Activated gamma-delta T cell treated with Interleukin-2 at 50 U/mL for 16 hours (primary cell): ENCODE results near the gene TMEM125.

Experiments
- DNase-seq: peaks from one replicate; pipeline ENCODE4 v3.0.0-alpha.2; 2020

TMEM125 gene

DNA sequence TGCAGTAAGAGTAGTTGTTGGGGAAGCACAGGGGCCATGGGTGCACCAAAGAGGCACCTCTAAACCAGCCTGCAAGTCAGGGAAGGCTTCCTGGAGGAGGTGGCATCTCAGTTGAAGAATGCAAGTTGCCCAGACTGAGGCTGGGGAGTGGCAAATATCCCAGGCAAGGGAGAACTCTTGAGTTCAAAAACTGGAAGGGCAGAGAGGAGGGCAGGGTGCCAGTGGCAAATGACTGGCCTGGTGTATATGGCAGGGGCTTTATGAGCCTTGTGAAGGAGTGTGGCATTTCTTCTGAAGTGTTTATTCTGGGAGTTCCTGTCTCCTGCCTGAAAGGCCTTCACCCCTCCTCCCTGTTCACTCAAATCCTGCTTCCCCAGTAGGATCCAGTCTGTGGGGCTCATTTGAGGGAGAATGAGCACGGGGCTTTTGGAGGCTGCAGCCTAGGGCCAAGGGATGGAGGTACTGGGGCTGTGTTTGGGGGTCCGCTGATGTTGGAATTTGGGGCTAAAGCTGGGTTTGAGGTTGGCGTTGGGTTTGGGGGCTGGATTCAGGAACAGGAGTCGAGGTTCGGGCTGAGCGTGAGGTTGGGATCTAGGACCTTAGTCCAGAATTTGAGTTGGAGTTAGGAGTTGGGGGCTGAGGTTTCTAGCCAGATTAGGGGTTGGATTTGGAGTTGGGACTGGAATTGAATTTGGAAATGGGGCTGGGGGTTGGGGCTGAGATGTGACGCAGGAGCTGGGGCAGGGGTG is at the start of gene TMEM125:
TSS of gene TMEM125 (plus strand) at position 357 of the 749 bp plus-strand sequence. CDS start 2,740 bp downstream, outside the sequence.
- DNase-seq: no peak

DNA sequence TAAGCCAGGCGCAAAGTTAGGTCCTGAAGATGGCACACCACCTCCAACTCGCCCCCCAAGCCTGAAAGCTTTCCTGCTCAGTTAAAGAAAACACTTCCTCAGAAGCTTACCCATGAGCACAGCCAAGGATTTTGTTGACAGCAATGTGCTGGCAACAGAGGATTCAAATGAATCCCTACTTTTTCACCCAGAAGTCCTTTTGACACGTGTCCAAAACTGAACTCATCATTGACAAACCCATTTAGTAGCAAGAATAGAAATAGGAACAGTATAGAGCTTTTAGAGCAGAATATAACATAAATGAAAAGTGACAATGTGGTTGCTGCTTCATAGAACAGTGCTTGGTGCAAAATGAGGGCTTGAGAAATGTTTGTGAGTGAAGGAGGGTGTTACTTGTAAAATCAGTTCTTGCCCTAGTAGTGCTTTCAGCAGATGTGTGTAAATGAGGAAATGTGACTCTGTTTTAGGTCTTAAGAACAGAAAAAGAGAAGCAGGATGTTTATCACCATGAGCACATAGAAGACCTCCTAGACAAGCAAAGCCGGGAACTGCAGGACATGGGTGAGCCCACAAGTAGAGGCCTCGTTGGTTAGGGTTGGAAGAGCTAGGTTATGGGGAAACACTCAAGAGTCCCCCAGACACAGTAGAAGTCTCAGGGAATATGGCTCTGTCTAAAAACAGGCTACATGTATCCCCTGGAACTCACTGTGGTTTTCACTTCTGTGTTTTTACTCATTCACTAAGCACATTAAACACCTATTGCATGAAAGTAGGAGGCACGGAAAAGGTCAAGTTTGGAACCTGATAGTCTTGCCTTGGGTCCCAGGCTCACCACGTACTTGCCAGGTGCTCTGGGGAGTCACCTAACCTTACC is 48.6 kb upstream of the TMEM125 start:
- DNase-seq: no peak

DNA sequence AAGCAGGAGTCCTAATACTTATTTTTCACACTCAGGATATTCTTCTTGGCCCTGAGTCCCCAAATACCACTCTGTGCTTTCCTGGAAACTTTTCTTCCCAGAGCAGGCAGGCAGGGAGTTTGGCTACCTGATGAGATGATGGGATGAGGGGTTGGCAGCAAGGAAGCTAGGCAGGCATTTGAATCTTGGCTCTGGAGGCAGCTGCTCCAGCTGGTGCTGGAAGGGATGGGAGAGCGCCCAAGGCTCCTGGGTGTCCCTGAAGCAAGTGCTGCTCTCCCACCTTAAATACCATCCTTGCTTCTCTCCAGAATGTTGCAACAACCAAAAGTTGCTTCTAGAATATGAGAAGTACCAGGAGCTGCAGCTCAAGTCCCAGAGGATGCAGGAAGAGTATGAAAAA is 48.0 kb upstream of the TMEM125 start:
- DNase-seq: no peak

DNA sequence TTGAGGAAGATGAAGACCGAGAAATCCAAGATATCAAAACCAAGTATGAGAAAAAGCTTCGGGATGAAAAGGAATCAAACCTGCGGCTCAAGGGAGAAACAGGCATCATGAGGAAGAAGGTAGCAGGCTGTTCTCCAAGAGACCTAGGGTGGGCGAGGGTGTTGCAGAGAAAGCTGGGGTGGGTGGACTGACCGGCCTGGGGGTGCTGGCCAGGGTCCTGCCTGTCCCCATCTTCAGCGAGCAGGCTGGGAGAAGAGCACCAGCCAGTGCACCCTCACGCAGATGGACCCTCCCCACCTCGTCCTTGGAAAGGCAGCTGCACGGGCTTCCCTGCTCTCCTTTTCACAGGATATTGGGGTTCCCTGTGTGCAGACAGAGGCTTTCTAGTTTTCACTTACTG is 46.9 kb upstream of the TMEM125 start:
- no peak for DNase-seq

DNA sequence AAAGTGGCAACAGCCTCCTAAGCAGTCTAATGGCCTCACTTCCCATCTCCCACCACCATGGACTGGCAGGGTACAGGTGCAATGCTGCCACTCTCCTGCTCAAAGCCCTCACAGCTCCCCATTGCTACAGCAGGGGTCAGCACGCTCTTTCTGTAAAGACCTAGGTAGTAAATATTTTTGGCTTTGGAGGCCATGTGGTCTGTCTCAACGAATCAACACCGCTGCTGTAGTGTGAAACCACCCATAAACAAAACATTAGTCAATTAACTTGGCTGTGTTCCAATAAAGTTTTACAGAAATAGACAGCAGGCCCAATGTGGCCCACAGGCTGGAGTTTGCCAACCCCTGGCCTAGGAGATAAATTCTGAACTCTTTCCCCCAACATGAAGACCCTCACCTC is 44.6 kb upstream of the TMEM125 start:
- no peak for DNase-seq

DNA sequence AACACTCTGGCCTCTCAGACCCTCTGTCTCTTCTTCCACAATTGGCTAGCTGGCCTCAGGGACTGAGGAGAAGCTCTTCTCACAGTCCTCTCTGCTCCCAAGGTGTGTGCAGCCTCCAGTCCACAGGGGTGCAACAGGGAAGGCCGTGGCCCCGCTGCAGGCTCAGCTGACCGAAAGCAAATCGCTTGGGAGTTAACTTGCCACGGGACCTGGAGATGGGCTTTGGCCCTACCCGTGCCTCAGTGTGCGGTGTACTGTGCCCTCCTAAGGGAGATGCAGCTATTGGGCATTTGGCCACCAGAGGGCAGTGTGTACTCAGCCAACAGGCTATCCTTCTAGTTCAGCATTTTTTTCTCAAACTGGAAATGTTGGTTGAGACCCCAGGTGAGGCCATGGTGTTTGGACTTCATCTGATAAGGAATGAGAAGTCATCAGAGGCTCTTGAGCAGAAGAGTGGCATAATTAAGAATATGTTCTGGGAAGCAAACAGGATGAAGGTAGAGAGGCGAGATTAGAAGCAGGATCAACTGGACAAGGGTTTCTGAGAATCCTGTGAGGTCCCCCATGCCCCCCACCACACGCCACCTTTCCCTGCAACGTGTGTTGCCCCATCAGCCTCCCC is 42.5 kb upstream of the TMEM125 start:
- DNase-seq: peak; percentile 87

DNA sequence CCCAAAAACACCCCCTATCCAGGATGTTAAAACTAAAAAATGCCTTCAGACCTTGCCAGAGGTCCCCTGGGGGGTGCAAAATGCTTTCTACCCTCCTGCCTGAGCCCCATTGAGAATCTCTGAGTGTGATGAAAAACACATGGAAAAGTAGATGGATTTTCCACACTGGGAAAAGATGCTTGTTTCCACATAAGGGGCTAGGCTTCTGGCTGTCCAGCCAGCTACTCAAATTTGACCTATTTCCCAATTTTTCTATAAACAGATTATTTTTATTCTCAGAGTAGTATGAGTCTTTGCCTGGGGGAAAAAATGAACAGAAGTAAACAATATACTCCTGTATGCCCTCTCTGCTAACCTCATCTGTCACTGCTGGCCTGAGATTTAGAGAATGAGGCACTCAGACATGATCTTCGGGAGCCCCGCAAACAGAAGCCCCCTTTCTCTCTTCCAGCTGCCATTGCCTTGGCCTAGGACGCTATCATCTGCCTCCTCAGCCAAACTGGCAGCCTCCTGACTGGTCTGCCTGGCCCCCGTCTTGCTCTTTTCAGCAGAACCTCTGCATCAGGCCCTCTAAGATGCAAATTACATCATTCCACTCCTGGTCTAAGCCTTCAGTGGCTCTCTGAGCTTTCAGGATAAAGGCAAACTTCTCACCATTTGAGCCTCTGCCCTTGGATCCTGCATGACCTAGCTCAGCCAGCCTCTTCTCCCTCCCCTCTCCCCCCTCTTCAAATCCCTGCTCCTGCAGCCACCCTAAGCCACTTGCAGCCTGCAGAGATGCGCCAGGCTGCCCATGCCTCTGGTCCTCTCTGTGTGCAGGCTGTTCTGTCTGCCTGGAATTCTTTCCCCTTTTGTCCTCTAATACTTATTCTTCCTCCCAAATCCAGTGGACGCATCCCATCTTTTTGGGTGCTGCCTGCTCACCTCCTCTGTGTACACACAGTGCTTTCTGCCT is 39.7 kb upstream of the TMEM125 start:
- DNase-seq: no peak

DNA sequence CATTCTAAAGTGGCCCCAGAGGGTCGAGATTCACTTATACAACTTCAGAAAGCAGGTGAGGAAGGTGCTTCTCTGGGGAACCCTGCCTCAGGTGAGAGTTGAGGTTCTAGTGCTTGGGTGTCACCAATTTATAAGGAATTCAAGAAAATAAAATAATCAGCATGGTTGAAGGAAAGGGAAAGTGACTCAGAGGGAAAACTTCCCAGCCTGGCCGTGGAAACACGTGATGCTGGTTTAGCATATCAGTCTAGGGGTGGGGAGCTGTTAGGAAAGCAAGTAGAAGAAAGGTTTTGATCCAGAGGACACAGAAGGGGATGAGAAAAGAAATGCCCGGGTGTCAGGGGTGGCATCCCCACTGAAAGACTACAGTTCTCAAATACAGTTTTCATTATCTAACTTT is 37.7 kb upstream of the TMEM125 start:
- no peak for DNase-seq

DNA sequence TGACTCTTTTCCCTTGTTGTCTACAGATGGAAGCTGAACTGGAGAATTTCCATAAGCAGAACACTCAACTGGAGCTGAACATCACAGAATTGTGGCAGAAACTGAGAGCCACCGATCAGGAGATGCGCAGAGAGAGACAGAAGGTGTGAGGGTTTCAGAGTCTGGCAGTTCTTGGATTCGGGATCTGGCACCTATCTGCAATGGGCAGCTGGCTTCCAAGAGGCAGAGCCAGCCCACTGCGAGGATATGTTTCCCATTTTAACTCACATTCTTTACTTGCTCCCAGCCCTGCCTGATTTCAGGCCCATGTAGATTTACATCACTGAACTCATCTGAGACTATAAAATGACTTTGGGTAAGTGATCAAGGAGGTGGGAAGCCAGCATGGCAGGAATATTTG is 37.3 kb upstream of the TMEM125 start:
- DNase-seq: no peak

DNA sequence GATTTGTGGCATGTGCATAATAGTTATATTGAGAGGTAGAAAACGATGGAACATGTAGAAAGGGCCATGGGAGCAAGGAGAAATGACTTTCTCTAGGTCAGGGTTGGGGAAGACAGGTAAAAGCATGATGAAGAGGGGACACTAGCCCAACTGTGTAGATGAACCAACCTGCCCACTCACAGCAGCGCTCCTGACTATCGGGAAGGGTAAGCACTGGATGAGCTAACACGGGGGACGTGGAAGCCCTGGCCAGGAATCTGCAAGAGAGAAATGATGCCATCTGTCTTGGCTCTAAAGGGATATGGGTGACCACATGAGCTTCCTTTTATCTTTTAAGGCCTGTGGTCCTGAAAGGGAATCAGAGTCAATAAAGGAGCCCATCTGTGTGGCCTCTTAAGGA is 36.2 kb upstream of the TMEM125 start:
- no peak for DNase-seq

DNA sequence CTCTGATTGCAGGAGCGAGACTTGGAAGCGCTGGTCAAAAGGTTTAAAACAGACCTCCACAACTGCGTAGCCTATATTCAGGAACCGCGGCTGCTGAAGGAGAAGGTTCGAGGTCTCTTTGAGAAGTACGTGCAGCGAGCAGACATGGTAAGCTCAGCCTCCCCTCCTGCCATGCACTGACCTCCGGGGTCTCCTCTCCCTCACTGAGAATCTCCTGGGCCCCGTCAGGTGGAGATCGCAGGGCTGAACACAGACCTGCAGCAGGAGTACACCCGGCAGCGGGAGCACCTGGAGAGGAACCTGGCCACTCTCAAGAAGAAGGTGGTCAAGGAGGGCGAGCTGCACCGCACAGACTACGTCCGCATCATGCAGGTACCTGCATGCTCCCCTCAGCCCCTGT is 35.5 kb upstream of the TMEM125 start:
- no peak for DNase-seq

DNA sequence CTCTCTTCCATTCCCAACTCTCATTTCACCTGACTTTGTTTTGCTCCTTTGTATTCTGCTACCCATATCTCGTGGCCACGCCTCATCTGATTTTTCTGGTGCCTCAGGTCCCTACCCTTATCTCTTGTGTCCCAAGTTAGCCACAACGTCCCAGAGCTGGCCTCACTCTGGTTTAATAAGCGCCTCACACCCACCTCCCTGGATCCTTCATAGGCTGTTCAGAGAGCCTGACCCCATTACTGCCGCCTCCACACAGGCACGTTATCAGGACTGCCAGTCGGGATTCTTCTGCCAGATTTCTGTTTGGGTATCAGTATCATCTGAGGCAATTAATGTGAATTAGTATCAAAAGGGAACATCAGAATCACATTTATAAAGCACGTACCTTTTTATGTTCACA is 34.7 kb upstream of the TMEM125 start:
- no peak for DNase-seq

DNA sequence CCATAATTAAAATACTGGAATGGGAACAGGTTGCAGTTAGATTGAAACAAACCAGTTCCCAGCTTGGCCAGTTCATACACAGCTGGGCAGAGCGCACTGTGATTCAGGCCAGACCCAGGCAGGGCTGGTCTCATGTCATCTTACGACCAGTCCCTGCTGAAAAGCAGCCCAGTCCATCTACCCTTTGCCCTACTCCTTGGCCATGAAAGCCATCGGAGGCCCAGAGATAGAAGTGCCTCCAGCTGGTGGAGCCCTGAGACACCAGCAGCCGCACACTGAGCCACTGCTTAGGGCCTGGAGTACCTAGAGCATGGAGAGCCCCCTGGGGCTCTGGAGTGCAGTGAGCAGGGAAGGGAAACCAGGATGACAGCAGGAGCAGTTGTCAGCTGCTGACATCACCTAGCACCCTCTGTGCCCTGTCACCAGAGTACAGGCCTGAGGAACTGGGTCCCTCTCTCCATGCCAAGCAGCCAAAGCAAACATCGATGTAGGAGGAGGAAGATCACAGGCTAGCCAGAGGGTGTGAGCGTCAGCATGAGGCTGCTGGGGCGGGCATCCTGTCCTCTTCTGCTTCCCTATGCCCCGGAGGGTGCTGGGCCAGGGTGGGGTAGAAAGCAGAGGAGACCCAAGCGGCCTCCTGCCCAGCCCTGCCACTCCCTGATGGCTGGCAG is 34.2 kb upstream of the TMEM125 start:
- no peak for DNase-seq

DNA sequence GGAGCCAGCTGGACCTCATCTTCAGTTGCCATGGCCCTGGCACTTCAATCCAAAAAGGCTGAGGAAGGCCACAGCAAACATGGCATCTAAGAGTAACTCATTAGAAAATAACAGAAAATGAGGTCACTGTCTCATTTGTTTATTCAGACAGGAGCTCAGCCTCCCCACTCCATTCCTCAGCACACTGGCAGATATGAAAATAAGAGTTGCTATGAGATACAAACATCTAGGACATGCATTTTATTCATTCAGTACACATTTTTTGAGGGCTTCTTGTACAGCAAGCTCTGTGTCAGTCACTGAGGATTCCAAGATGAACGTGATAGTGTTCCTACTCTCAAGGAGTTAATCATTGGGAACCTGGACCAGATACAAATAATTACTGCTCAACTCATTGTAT is 32.7 kb upstream of the TMEM125 start:
- no peak for DNase-seq

DNA sequence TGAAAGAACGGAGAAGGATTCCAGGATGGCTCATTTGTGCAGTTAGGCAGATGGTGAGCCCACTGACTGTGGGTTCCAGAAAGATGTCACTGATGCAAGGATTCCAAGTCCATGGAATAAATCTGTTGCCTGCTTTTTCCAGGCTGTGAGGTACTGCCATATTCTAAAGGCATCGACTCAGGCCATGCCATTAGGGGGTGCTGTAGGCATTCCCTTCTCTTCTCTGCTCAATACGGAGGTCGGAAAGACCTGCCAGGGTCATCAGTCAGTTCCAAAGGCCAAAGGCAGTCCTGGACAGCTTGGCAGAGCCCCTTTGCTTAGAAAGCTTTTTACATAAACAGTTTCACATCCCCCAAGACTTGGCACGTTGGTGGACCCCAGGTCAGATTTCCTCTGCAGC is 31.7 kb upstream of the TMEM125 start:
- DNase-seq: no peak

DNA sequence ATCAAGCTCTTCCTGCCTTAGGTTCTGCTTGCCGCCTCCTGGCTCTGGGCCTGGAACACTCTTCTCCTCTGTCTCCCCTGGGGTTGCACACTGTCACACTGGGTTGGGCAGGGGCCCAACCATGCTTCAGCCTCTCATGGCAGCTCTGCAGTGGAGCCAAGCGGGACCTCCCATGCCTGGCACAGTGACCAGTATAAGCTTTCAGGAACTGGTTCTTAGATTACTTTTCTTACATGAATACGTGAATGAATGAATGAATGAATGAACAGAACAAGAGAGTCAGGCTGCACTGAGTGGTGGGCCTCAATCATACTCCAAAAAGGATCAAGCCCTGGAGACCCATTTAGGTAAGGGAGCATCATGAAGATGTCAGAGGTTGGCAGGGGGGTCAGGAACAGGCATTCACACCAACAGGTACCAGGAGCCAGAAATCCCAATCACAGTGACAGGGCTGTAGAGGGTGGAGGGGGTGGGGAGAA is 30.8 kb upstream of the TMEM125 start:
- DNase-seq: no peak

DNA sequence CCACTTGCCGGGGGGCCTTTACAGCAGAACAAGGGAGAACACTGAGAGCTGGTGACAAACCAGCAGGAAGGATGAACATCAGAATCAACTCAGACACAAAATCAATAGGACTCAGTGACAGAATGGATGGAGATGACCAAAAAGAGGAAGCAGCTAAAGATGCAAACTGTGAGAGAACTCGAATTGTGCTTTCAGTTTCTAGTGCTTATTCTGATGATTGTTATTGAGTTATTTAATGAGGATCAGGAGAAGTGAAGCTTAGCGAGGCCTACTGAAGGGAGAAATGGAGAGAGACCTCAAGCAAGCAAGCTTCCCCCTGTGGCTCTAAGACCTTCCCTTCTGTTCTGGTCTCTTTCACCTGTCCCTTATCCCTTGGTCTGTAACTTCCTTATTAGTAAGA is 30.3 kb upstream of the TMEM125 start:
- DNase-seq: no peak

DNA sequence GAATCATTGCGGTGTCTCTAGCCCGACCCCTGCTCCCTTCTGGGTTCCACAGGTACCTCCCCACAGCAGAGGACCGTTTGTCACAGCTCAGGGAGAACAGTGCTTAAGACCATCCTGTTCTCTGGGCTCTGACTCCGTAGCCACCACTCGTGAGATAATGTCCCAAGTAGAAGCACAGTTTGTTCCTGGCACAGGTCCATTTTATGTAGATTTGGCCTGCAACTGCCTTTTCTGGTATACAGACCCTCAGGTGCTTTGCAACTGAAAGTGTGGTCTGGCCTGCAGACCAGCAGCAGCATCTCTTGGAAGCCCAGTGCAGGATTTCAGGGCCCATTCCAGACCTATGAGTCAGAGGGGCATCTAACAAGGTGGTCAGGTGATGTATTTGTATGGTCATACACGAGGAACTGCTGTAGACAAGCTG is 28.4 kb upstream of the TMEM125 start:
- DNase-seq: no peak

DNA sequence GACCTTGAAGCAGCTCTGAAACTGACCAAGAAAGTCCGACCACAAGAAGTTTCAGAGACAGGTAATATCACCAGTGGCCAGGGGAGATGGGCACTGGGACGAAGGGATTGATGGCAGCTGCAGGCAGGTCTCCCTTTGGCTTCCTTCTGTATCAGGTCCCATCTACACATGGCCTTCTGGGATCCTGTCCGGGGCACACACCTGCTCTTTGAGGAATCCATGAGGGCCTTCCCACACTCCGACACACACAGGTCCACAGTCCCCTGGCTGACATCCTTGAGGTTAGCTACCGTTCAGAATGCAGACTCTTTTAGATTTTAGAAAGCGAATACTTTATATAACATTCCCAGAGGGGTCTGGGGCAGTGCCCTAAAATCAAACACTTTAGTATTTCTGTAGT is 26.5 kb upstream of the TMEM125 start:
- DNase-seq: no peak

DNA sequence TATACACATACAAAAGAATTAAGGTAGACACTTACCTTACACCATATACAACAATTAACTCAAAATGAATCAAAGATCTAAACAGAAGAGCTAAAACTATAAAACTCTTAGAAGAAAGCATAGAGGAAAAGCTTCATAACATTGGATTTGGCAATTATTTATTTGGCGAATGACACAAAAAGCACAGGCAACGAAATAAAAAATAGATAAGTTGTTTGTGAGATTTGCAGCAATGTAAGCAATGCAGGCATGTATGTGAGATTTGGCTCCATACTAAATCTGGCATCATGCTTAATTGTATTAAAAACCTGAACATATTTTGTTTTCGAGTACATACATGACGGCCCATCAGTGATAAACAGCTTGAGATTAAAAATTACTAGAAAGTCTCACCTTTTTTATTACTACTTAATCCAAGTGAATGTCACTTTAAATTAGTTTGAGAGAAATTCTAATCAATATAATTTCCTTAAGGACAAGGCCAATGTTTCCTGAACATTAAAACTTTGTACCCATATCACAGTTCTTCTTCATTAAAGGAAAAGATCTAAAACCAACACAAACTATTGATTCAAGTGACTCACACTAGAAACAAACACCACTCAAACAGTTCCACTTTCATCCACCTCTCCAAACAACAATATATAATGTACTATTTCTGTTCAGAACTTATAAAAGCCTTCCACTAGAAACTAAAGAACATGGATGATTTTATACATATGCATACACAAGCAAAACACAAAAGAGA is 23.1 kb upstream of the TMEM125 start:
- DNase-seq: no peak

DNA sequence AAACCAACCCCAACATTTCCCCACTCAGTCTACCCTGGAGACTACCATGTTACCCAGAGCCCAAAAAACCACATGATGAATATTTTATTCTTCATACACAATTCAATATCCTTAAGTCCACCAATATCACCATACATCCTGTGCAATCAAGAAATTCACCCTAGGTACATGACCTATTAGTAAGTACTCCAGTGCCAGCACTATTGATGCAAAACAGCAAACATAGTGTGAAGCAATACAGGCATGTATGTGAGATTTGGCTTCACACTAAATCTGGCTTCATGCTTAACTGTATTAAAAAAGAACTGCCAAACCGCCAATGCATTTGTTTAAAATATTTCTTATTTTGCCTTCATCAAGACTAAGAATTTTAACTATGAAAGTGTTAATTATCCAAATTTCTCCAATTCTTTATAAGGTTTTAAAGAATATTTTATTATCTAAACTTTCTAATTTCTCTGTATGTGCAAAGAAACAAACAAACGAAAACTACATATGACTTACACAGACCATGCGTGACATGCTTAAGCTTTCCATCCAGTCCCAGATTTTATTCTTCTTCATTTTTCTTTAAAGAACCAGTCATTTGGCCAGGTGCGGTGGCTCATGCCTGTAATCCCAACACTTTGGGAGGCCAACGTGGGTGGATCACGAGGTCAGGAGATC is 22.4 kb upstream of the TMEM125 start:
- DNase-seq: no peak
